KBM-7 (cell line): Measurements from ENCODE around the gene SLC9A7.
"Not testable (repeated sequence)": the region's sequence is repeated elsewhere in the genome, so short reads cannot be mapped to it uniquely, and the experiment has no call there.

Source experiments
- DNase-seq: peaks from one replicate; pipeline ENCODE4 v3.0.0-alpha.2; 2015
- in situ Hi-C: fragments of 300-500 bp; cut with MboI; formaldehyde crosslinking; loops from 2 replicates; pipeline ENCODE4 v1.14.3; 2020; ENCODE audit warnings: low sequenced_read_pairs, low pct_unique_long_range_greater_than_20kb, mixed read lengths

Gene SLC9A7

GRCh38 chrX:46758956-46759644 is at the start of gene SLC9A7:
Gene SLC9A7, minus strand, starts transcription at chrX:46759118. Its CDS starts 89 bp downstream, at chrX:46759029.
- peak; percentile 93 for DNase-seq

GRCh38 chrX:46805270-46805669 is 46.4 kb upstream of the SLC9A7 start:
- in situ Hi-C loops = no loop called here
- DNase-seq = no peak

More at GRCh38 chrX:46758956-46759644, at the start of gene SLC9A7:
- in situ Hi-C loops = no loop called here

GRCh38 chrX:46803140-46803539 is 44.2 kb upstream of the SLC9A7 start:
- in situ Hi-C loops = no loop called here
- peak; percentile 20 for DNase-seq

- in situ Hi-C loops = no loop called here
- peak; percentile 92 for DNase-seq
Observed at GRCh38 chrX:46796574-46797191, 37.8 kb upstream of the SLC9A7 start.

- DNase-seq = no peak
- in situ Hi-C loops = no loop called here
Observed at GRCh38 chrX:46793386-46794143, 34.6 kb upstream of the SLC9A7 start.

GRCh38 chrX:46792810-46793188 is 33.9 kb upstream of the SLC9A7 start:
- in situ Hi-C loops = no loop called here
- no peak for DNase-seq

GRCh38 chrX:46791927-46792809 is 33.2 kb upstream of the SLC9A7 start:
- peak; percentile 75 for DNase-seq
- in situ Hi-C loops = no loop called here

- no peak for DNase-seq
- in situ Hi-C loops = no loop called here
Observed at GRCh38 chrX:46788902-46789301, 30.0 kb upstream of the SLC9A7 start.

- DNase-seq, in situ Hi-C loops: not testable (repeated sequence)
Observed at GRCh38 chrX:46784437-46784836, 25.5 kb upstream of the SLC9A7 start.

GRCh38 chrX:46782034-46782433 is 23.1 kb upstream of the SLC9A7 start:
- no peak for DNase-seq
- in situ Hi-C loops = no loop called here

- DNase-seq = no peak
- in situ Hi-C loops = no loop called here
Observed at GRCh38 chrX:46777971-46778810, 19.3 kb upstream of the SLC9A7 start.

- in situ Hi-C loops = no loop called here
- no peak for DNase-seq
Observed at GRCh38 chrX:46770817-46771163, 11.9 kb upstream of the SLC9A7 start.

GRCh38 chrX:46770000-46770816 is 11.3 kb upstream of the SLC9A7 start:
- in situ Hi-C loops = no loop called here
- no peak for DNase-seq

- in situ Hi-C loops = no loop called here
Observed at GRCh38 chrX:46762963-46763362, 4.0 kb upstream of the SLC9A7 start.

GRCh38 chrX:46759645-46759974 is 692 bp upstream of the SLC9A7 start:
- in situ Hi-C loops = no loop called here
- no peak for DNase-seq

More at GRCh38 chrX:46762963-46763362, 4.0 kb upstream of the SLC9A7 start:
- DNase-seq = no peak

- in situ Hi-C loops = no loop called here
- DNase-seq = peak; percentile 50
Observed at GRCh38 chrX:46758163-46758955, 559 bp downstream of the SLC9A7 start.

- in situ Hi-C loops = no loop called here
- peak; percentile 20 for DNase-seq
Observed at GRCh38 chrX:46757593-46757992, 1.3 kb downstream of the SLC9A7 start.
